PC-3 (cell line): ENCODE data around the gene AARSD1. TPM values are rescaled to one million over a fixed set of nuclear protein-coding genes. Genes with fewer than 3 reads are reported as not detected.
"Not testable (repeated sequence)": the region's sequence is repeated elsewhere in the genome, so short reads cannot be mapped to it uniquely, and the experiment has no call there.

Source experiments
- ATAC-seq: fragments of 200-7000 bp; cut with Tn5 transposase; 2 replicates; pipeline ENCODE4 v1.9.1; 2020; ENCODE audit warnings: mild to moderate bottlenecking, moderate library complexity
- BruUV-seq: library from RNA; stranded (reverse); fragments of 400-500 nt; replicated peaks from 2 replicates; lab custom pipeline; 2021; lab: Mats Ljungman, UMichigan
- CTCF ChIA-PET: fragments of 300-600 bp; sonication (Branson Sonifier 250); formaldehyde crosslinking; loops from one replicate; lab custom pipeline; 2022; ENCODE audit warnings: antibody characterized with exemption; lab: Charles Lee
- POLR2A ChIA-PET: fragments of 300-600 bp; sonication (Branson Sonifier 250); formaldehyde crosslinking; loops from one replicate; lab custom pipeline; 2022; ENCODE audit warnings: antibody characterized with exemption; ENCODE audit not compliant: unreplicated experiment; lab: Charles Lee
- DNase-seq: peaks from one replicate; pipeline ENCODE4 v3.0.0-alpha.2; 2015
- H2AFZ ChIP-seq: fragments of 300-600 bp; sonication (generic); 2 replicates; pipeline ENCODE4 v1.6.0; 2016; ENCODE audit warnings: antibody characterized with exemption, low read length
- H3F3A ChIP-seq: fragments of 300-600 bp; sonication (generic); one replicate; pipeline ENCODE4 v1.6.0; 2017; ENCODE audit warnings: antibody characterized with exemption, low read length, control low read depth, mild to moderate bottlenecking; ENCODE audit not compliant: unreplicated experiment
- H3K27ac ChIP-seq: fragments of 300-600 bp; sonication (generic); 2 replicates; pipeline ENCODE4 v1.5.1; 2016; ENCODE audit warnings: mild to moderate bottlenecking, low read length
- H3K27me3 ChIP-seq: fragments of 300-600 bp; sonication (generic); 2 replicates; pipeline ENCODE4 v1.6.1; 2016; ENCODE audit warnings: low read length, mixed read lengths
- H3K36me3 ChIP-seq: fragments of 300-600 bp; sonication (generic); 2 replicates; pipeline ENCODE4 v1.6.1; 2016; ENCODE audit warnings: low read depth, mixed run types, low read length, mixed read lengths
- H3K4me1 ChIP-seq: fragments of 300-600 bp; sonication (generic); 2 replicates; pipeline ENCODE4 v1.5.1; 2016; ENCODE audit warnings: low read length; ENCODE audit not compliant: insufficient read depth
- H3K4me2 ChIP-seq: fragments of 300-600 bp; sonication (generic); 2 replicates; pipeline ENCODE4 v1.6.0; 2016; ENCODE audit warnings: low read length
- H3K4me3 ChIP-seq: fragments of 300-600 bp; sonication (generic); 2 replicates; pipeline ENCODE4 v1.5.1; 2016; ENCODE audit warnings: mild to moderate bottlenecking, low read length, mixed read lengths
- H3K79me2 ChIP-seq: fragments of 300-600 bp; sonication (generic); 2 replicates; pipeline ENCODE4 v1.6.1; 2017; ENCODE audit warnings: low read length, mixed read lengths
- H3K9ac ChIP-seq: fragments of 300-600 bp; sonication (generic); 2 replicates; pipeline ENCODE4 v1.6.0; 2016; ENCODE audit warnings: mild to moderate bottlenecking, low read length
- H3K9me2 ChIP-seq: fragments of 300-600 bp; sonication (generic); replicated peaks from 2 replicates; pipeline ENCODE4 v1.6.1; 2016; ENCODE audit warnings: mixed run types, low read length, mixed read lengths
- H3K9me3 ChIP-seq: fragments of 300-600 bp; sonication (generic); 2 replicates; pipeline ENCODE4 v1.6.1; 2016; ENCODE audit warnings: low read length, mixed read lengths
- H4K20me1 ChIP-seq: fragments of 300-600 bp; sonication (generic); 2 replicates; pipeline ENCODE4 v1.6.1; 2016; ENCODE audit warnings: low read length, mixed read lengths
- EZH2 ChIP-seq: fragments of 300-600 bp; sonication (generic); IDR thresholded peaks from one replicate; pipeline ENCODE4 v1.6.1; 2017; ENCODE audit warnings: antibody characterized with exemption, mild to moderate bottlenecking, low read length; ENCODE audit not compliant: unreplicated experiment
- EZH2phosphoT487 ChIP-seq: fragments of 300-600 bp; sonication (generic); IDR thresholded peaks from 2 replicates; pipeline ENCODE4 v1.6.1; 2018; ENCODE audit warnings: mild to moderate bottlenecking, antibody characterized with exemption, low read length, borderline replicate concordance
- intact Hi-C: fragments of 100-400 bp; cut with micrococcal nuclease; formaldehyde crosslinking; loops from 2 replicates; pipeline ENCODE4 v1.9.0; 2023
- total RNA-seq: library from RNA; depleted of rRNA; stranded (reverse); fragments of >200 nt; gene quantifications from 2 replicates; pipeline ENCODE4 v1.2.3, GENCODE V29; 2014
- TF ChIP-seq, protein P1 (sequence below): fragments of 300-600 bp; sonication (generic); conservative IDR thresholded peaks from 2 replicates; pipeline ENCODE4 v1.5.1; 2017; ENCODE audit warnings: antibody characterized with exemption, low read depth, mild to moderate bottlenecking, low read length

The AARSD1 gene
- total RNA-seq, 1 experiment from 2014 or later: 32.5 TPM

DNA sequence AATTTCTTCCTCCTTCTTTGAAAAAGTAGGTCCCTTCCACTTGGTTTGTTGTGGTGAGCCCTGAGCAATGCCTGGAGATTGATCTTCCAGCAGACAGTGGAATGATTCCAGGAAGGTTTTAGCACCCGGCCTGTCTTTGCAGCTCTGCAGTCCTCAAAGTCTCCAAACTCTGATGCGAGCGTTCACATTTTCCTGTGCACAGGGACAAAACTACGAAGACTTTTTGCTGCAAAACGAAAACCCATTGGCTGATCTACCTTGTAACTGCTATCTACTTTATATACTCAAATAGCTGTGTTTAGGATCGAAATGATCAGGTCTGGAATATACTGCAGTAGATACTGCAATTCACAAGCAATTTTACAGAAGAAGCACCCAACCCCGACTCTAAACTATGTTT lies 42.0 kb downstream of the AARSD1 start:
- Histone ChIP-seq H3K4me2 (no peak overlapping the region), H2AFZ (no peak overlapping the region), H3F3A (no peaks in the 10 kb centered on the region), H3K36me3 (no peaks in the 10 kb centered on the region), H3K27me3 (no peaks in the 10 kb centered on the region), H3K4me3 (no peak overlapping the region), H3K27ac (no peak overlapping the region), H4K20me1 (no peaks in the 10 kb centered on the region), H3K4me1 (peaks cover 6% of the 10 kb centered on the region), H3K9me3 (no peaks in the 10 kb centered on the region), H3K79me2 (no peaks in the 10 kb centered on the region), H3K9me2 (no peaks in the 10 kb centered on the region), H3K9ac (no peak overlapping the region)
- DNase-seq (no peak), ATAC-seq (no peak)
- no peak for TF ChIP-seq EZH2phosphoT487
- TF ChIP-seq, protein P1, sequence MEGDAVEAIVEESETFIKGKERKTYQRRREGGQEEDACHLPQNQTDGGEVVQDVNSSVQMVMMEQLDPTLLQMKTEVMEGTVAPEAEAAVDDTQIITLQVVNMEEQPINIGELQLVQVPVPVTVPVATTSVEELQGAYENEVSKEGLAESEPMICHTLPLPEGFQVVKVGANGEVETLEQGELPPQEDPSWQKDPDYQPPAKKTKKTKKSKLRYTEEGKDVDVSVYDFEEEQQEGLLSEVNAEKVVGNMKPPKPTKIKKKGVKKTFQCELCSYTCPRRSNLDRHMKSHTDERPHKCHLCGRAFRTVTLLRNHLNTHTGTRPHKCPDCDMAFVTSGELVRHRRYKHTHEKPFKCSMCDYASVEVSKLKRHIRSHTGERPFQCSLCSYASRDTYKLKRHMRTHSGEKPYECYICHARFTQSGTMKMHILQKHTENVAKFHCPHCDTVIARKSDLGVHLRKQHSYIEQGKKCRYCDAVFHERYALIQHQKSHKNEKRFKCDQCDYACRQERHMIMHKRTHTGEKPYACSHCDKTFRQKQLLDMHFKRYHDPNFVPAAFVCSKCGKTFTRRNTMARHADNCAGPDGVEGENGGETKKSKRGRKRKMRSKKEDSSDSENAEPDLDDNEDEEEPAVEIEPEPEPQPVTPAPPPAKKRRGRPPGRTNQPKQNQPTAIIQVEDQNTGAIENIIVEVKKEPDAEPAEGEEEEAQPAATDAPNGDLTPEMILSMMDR: no peak
- ChIA-PET CTCF (no interaction called here), POLR2A (no interaction called here)
- intact Hi-C loops: no loop called here
- BruUV-seq: no TSS peak

DNA sequence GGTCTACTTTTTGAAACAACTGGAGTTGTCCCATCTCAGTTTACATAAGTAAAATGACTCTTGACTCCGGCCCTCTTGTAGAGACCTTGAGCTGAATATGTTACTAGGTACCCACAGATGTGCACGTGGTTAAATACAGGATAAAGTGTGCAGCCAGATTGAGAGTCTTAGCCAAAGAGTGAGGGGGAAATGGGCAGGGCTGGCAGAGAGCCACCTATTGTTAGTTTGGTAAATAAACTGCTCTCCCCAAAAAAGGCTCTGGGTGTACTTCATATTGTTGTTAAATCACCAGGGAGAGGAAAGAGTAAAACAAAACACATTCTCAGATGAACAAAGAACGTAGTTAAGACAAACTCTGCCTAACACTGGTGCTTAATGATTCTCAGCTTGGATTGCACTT lies 43.3 kb downstream of the AARSD1 start:
- DNase-seq (no peak), ATAC-seq (no peak)
- BruUV-seq: no TSS peak
- TF ChIP-seq, protein P1: no peak
- TF ChIP-seq EZH2phosphoT487 (no peak), EZH2 (no peak)
- H3K4me3 ChIP-seq: no peak overlapping the region
- no peaks in the 10 kb centered on the region for H3K9me2 ChIP-seq
- POLR2A ChIA-PET: no interaction called here
- H3K9ac ChIP-seq: no peak overlapping the region
- no peaks in the 10 kb centered on the region for H3F3A ChIP-seq
- H3K36me3 ChIP-seq: no peaks in the 10 kb centered on the region
- no peak overlapping the region for H3K4me2 ChIP-seq
- intact Hi-C loops: no loop called here
- H3K79me2 ChIP-seq: no peaks in the 10 kb centered on the region
- CTCF ChIA-PET: no interaction called here
- no peaks in the 10 kb centered on the region for H3K9me3 ChIP-seq
- no peak overlapping the region for H2AFZ ChIP-seq
- peaks cover 6% of the 10 kb centered on the region for H3K4me1 ChIP-seq
- no peaks in the 10 kb centered on the region for H3K27me3 ChIP-seq
- H3K27ac ChIP-seq: no peak overlapping the region
- H4K20me1 ChIP-seq: no peaks in the 10 kb centered on the region

DNA sequence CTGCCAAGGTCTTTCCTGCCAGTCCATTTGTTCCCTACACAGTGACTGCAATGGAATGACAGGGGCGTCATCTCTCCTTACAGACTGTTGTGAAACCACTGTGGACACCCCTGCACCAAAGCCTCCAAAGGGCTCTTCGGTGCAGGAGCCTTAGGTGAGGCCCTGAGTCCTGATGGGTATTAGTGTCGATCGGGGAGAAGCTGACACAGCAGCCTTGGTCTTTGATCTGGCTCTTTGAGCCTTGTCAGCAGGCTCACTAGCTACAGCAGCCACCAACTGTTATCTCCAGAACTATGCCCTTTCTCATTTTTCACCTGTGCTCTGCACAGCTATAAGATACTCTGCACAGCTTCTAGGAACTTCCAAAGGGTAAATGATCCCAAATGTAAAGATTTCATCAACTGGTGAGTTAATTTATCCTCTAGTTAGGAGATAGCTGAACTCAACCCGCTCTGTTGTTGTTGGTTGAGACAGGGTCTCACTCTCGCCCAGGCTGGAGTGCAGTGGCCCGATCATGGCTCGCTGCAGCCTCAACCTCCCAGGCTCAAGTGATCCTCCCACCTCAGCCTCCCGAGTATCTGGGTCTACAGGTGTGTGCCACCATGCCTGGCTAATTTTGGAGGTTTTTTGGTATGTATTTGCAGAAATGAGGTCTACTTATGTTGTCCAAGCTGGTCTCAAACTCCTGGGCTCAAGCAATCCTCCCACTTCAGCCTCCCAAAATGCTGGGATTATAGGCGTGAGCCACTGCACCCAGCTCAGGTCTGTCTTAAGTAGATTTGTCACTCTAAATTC lies 44.0 kb downstream of the AARSD1 start:
- Histone ChIP-seq H3K4me3 (no peak overlapping the region), H3K4me2 (no peak overlapping the region), H3K9ac (no peak overlapping the region), H3K27ac (no peak overlapping the region), H3K27me3 (no peaks in the 10 kb centered on the region), H3K36me3 (no peaks in the 10 kb centered on the region), H2AFZ (no peak overlapping the region), H3K9me2 (no peaks in the 10 kb centered on the region), H3K9me3 (no peaks in the 10 kb centered on the region), H3K79me2 (no peaks in the 10 kb centered on the region), H3K4me1 (peaks cover 6% of the 10 kb centered on the region), H3F3A (no peaks in the 10 kb centered on the region), H4K20me1 (no peaks in the 10 kb centered on the region)
- no TSS peak for BruUV-seq
- intact Hi-C loops: no loop called here
- ATAC-seq (no peak), DNase-seq (no peak)
- CTCF ChIA-PET: no interaction called here
- TF ChIP-seq EZH2 (no peak), EZH2phosphoT487 (no peak)
- TF ChIP-seq, protein P1: no peak
- POLR2A ChIA-PET: no interaction called here

DNA sequence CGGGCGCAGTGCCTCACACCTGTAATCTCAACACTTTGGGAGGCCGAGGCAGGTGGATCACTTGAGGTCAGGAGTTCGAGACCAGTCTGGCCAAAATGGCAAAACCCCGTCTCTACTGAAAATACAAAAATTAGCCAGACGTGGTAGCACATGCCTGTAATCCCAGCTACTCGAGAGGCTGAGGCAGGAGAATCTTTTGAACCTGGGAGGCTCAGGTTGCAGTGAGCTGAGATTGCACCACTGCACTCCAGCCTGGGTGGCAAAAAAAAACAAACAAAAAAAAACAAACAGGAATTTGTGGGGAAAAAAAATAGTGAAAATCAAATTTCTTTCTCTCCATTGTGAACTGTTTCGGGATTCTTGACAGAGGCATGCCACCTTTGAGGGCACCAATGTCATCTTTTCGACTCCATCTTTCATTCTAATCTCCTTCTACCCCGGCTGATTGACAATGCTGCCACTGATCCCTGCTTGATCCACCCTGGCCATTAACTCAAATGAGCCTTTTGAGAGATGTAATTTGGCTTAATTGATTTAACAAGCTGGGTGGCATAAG lies 44.7 kb downstream of the AARSD1 start:
- POLR2A ChIA-PET, H3K36me3 ChIP-seq, CTCF ChIA-PET, H3K4me2 ChIP-seq, intact Hi-C loops, H2AFZ ChIP-seq, BruUV-seq, H3K27ac ChIP-seq, DNase-seq, H3F3A ChIP-seq, H3K4me3 ChIP-seq, H3K9me2 ChIP-seq, H4K20me1 ChIP-seq, H3K9me3 ChIP-seq, H3K4me1 ChIP-seq, ATAC-seq, H3K79me2 ChIP-seq, H3K9ac ChIP-seq, H3K27me3 ChIP-seq: not testable (repeated sequence)
